NCI-H2107 treated with DMSO at 0.1 percent for 48 hours (cell line): Measurements from ENCODE around the gene GPR6.

ENCODE experiments used
- DNase-seq: peaks from one replicate; lab custom pipeline; 2025; ENCODE audit not compliant: unreplicated experiment; lab: John Stamatoyannopoulos, UW

GPR6 gene

DNA sequence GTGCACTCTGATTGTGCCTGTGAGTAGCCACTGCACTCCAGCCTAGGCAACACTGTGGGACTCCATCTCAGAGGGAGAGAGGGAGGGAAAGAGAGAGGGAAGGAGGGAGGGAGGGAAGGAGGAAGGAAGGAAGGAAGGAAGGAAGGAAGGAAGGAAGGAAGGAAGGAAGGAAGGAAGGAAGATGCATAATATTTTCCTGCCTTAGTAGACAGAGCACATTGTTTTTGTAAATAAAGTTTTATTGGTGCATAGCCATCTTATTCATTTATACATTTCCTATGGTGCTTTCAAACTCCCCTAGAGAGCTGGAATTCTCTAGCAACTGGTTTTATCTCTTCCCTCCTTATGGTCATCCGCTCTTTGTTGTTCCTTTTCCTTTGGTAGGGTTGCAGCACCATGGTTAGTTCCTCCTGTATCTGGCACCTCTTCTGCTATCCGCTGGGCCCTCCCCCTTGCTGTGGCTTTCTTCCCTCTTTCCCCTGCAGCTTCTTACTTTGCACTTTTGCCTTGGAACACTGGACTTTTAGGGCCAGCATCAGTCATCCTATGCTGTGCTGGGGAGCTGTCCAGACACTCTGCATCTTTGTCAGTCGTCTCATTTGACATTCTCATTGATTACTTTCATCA, 20.2 kb downstream of the GPR6 start:
- DNase-seq: no peak

DNA sequence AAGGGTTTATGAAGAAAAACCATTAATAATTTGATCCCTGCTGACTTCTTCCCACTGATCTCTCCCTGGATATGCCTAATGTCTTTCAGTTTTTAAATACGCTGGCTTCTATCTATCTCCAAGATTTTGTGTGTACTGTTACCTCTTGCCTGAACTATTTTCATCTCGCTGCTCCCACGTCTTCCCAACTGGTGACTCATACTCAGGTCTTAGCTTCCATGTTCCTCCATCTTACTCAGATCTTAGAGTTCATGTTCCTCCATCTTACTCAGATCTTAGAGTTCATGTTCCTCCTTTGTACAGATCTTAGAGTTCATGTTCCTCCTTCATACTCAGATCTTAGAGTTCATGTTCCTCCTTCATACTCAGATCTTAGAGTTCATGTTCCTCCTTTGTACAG, 21.6 kb downstream of the GPR6 start:
- no peak for DNase-seq

DNA sequence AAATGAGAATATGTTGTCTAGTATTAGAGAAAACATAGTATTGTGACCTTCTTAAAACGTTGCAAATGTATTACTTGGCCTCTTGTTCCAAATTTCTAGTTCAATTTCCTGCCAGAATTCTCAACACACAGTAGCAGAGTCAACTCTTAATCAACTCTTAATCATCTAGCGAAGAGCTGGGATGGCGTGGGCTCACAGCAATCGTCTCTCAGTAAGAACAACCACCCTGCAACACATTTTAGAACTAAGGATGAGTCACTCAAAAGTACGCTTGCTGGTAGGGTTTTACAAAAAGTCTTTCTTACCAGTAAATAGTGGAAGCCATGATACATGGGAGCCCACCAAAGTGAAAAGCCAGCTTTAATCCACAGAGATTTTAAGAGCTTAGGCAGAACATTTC, 24.6 kb downstream of the GPR6 start:
- no peak for DNase-seq

DNA sequence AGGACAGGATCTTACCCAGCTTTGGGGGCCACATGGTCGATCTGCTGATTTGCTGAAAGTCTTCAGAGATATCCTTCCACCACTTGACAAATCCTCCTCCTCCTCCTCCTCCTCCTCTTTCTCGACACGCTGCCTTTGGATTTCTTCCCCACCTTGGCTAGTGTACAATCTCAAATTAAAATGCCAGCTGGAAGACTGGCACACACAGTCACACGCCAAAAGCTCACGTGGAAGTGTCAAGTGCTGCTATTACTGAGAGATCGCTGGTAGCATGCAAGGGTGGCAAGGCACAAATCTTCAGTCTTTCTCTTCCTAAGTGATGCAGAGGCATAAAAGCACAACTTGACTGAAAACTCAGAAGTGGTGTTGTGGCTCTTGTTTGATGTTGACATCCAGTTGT, 35.3 kb downstream of the GPR6 start:
- no peak for DNase-seq

DNA sequence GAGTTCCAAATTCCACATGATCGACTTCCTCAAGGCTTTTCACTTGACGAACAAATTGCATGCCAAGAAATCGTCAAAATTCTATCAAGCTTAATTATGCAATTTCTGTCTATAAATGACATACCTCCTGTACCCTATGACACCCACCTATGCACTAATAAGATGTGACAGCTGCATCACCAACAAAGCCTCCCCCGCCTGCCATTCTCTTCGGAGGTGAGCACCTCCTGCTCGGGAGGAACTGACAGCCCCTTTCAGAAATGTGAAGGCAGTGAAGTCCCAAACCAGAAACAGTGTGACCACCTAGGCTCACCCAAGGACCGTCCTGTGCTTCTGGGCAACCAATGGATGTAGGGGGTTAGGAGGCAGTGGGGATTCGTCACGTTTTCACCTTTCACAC, 37.1 kb downstream of the GPR6 start:
- DNase-seq: no peak

DNA sequence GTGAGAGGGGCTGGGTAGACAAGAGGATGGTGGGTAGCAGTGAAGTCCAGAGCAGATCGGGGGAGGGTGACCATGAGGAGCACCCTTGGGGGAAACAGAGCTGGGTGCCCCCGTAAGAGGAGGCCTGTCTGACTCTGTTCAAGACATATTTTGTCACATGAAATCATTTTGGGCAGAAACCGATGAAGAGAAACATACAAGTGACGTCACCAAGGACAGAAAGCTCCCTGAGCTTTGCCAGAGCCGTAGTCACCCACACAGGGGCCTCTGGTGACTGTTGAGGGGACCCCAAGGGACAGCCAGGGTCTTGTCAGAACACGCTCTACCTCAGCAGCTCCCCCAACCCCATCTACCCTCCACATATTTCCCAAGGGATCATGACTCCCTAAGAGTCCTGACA, 39.2 kb downstream of the GPR6 start:
- no peak for DNase-seq

DNA sequence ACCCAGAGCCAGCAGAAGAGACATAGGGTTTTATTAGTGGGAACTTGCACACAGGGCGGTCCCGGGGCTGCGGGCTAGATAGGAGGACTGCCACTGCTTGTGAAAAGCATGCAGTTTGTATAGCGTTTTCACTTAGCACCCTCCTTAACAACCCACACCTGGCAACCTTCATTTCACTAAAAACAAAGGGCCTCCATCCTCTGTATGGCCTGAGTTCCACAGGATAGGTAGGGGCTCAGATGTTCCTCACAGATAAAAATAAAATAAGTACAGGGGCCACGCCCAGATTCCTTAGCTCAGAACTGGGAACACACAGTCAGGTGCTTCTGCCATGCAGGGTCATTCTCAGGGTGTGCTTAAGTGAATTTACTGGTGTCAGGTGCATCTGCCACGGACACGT, 39.8 kb downstream of the GPR6 start:
- no peak for DNase-seq

DNA sequence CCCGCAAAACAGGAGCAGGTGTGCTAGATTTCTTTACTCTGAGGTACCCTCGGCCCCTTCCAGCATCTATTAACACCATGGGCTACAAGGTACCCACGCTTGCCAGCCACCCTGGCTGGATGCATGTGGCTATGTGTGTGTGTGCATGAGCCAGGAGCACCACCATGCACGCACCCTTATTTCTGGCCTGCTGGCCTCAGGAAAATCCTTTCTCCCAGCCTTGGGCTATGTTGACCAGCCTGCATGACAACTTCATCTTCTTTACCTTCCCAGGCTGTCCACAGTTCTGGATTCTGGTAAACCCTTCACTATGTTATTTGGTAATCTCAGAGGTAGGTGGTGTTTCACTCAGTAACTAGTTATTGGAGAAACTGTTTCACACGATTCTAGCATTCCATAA, 40.4 kb downstream of the GPR6 start:
- no peak for DNase-seq

DNA sequence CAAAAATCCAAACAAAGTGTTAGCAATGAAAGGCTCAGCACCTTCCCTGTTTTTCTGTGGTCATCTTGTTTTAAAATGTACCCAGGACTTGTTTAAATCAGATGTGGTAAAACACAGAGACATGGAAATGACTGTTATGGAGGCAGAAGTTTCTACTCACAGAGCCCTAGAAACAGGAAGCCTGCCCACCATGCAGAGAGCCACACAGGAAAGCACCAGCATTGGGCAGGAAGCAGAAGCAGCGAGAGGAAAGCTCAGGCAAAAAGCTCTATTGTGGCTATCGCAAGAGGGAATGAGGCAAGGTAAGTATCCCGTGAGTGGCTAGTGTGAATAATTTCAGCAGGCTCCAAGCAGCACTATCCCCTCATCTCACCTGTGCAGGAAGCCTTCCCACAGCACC, 42.8 kb downstream of the GPR6 start:
- no peak for DNase-seq

DNA sequence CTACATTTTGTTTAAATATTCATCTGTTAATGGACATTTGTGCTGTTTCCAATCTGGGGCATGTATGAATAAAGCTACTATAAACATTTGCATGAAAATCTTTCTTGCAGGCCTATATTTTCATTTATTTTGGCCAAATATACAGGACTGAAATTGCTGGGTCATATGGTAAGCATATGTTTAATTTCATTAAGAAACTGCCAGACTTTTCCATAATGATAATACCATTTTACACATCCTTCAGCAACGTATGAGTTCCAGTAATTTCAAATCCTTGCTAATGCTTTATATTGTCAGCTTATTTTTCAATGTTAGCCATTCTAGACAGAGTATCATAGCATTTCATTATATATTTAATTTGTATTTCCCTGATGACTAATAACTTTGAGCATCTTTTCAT, 51.0 kb downstream of the GPR6 start:
- DNase-seq: no peak
